ENCODE data around the gene C12orf60. TPM values are rescaled to one million over a fixed set of nuclear protein-coding genes. Genes with fewer than 3 reads are reported as not detected.
A peak's percentile ranks its signal among the peaks of the same experiment; 100 is the strongest.

C12orf60 gene
- total and polyA plus RNA-seq, 12 donors: 1.2 to 5.8 (median 3.7) TPM

GRCh38 chr12:14842315-14842714 lies 38.8 kb downstream of the C12orf60 start:
- intact Hi-C loops (cut with DNase I): loop anchor here in 6 of 10 donors (2.0 to 10.0 kb wide), 9 partner anchors 40 to 432 kb away; partner anchors contain the start of genes C12orf60 (in 2 of the 6), RERG (in 2 of the 6), WBP11 (in 2 of the 6) and MGP (in 1 of the 6)
- H3K36me3 ChIP-seq: no peaks in the 10 kb centered on the region
- no peak for TF ChIP-seq CTCF (IDR thresholded peaks at IDR 0.05)
- no peaks in the 10 kb centered on the region for H3K27me3 ChIP-seq
- ATAC-seq (no peak), DNase-seq (no peak)
- peak overlapping the region; percentile 67 to 82 (median 73) for H3K27ac ChIP-seq
- no peaks in the 10 kb centered on the region for H3K9me3 ChIP-seq
- peaks cover 7 to 63% (median 46%) of the 10 kb centered on the region in 9 donors for H3K4me1 ChIP-seq
- WGBS, 2 donors: 64 to 75% methylated on average over 3 of the region's 3 CpGs
- H3K4me3 ChIP-seq: peak overlapping the region in 9 of 10 donors; percentile 1 to 42 (median 33)

GRCh38 chr12:14843425-14843887 lies 40.0 kb downstream of the C12orf60 start, which contains the start of gene ART4:
ART4 (minus strand) TSS chr12:14843526; CDS start chr12:14843113, 413 bp downstream.
- peak; percentile 36 to 63 for DNase-seq
- no peaks in the 10 kb centered on the region for H3K36me3 ChIP-seq
- H3K4me3 ChIP-seq: peak within 1 kb of the TSS in 9 of 10 donors; percentile 5 to 42 (median 33)
- 28 to 35% methylated on average over 10 of the region's 10 CpGs for WGBS, 2 donors
- peak within 1 kb of the TSS; percentile 67 to 82 (median 73) for H3K27ac ChIP-seq
- ATAC-seq: peak in 7 of 8 donors; percentile 31 to 73 (median 38)
- intact Hi-C loops (cut with DNase I): loop anchor here in 6 of 10 donors (2.0 to 10.0 kb wide), 9 partner anchors 41 to 431 kb away; partner anchors contain the start of genes C12orf60 (in 2 of the 6), RERG (in 2 of the 6), WBP11 (in 2 of the 6) and MGP (in 1 of the 6)
- peaks cover 7 to 68% (median 50%) of the 10 kb centered on the region in 9 donors for H3K4me1 ChIP-seq
- TF ChIP-seq CTCF (IDR thresholded peaks at IDR 0.05): no peak
- H3K9me3 ChIP-seq: no peaks in the 10 kb centered on the region
- H3K27me3 ChIP-seq: no peaks in the 10 kb centered on the region

- intact Hi-C loops (cut with DNase I): loop anchor here in 7 of 10 donors (2.0 to 10.0 kb wide), 9 partner anchors 42 to 430 kb away; partner anchors contain the start of genes RERG (in 3 of the 7), C12orf60 (in 2 of the 7), WBP11 (in 2 of the 7) and MGP (in 1 of the 7)
These were observed 40.9 kb downstream of the C12orf60 start for GRCh38 chr12:14844401-14844800.

More at GRCh38 chr12:14844401-14844800, 40.9 kb downstream of the C12orf60 start:
- no peak for TF ChIP-seq CTCF (IDR thresholded peaks at IDR 0.05)
- no peak overlapping the region for H3K4me3 ChIP-seq
- no peak for ATAC-seq
- no peaks in the 10 kb centered on the region for H3K9me3 ChIP-seq
- no peak for DNase-seq
- peaks cover 7 to 76% (median 50%) of the 10 kb centered on the region in 9 donors for H3K4me1 ChIP-seq
- no peaks in the 10 kb centered on the region for H3K27me3 ChIP-seq
- no peaks in the 10 kb centered on the region for H3K36me3 ChIP-seq
- peak overlapping the region in 3 of 10 donors; percentile 11 to 82 (median 78) for H3K27ac ChIP-seq
